Smooth muscle cell (in vitro differentiated cells): Measurements from ENCODE around the gene GALNT9. TPM values are rescaled to one million over a fixed set of nuclear protein-coding genes. Genes with fewer than 3 reads are reported as not detected.

Source experiments
- DNase-seq: peaks from one replicate; lab custom pipeline; 2025; ENCODE audit not compliant: unreplicated experiment; lab: John Stamatoyannopoulos, UW
- H2AFZ ChIP-seq: fragments of 200-600 bp; sonication (generic); 2 replicates; pipeline ENCODE4 v1.6.0; 2016; ENCODE audit warnings: antibody characterized with exemption, low read depth, mild to moderate bottlenecking
- H3F3A ChIP-seq: fragments of 200-600 bp; sonication (generic); 2 replicates; pipeline ENCODE4 v1.6.0; 2017; ENCODE audit warnings: antibody characterized with exemption, low read depth
- H3K27ac ChIP-seq: fragments of 200-600 bp; sonication (generic); 2 replicates; pipeline ENCODE4 v1.5.1; 2016; ENCODE audit warnings: low read depth, mild to moderate bottlenecking
- H3K27me3 ChIP-seq: fragments of 200-600 bp; sonication (generic); 2 replicates; pipeline ENCODE4 v1.6.1; 2016; ENCODE audit warnings: low read depth, mild to moderate bottlenecking
- H3K36me3 ChIP-seq: fragments of 200-600 bp; sonication (generic); 2 replicates; pipeline ENCODE4 v1.5.1; 2016; ENCODE audit warnings: low read depth
- H3K4me1 ChIP-seq: fragments of 200-600 bp; sonication (generic); 2 replicates; pipeline ENCODE4 v1.5.1; 2016; ENCODE audit warnings: low read depth
- H3K4me2 ChIP-seq: fragments of 200-600 bp; sonication (generic); 2 replicates; pipeline ENCODE4 v1.6.0; 2016; ENCODE audit warnings: mild to moderate bottlenecking
- H3K4me3 ChIP-seq: fragments of 200-600 bp; sonication (generic); 2 replicates; pipeline ENCODE4 v1.5.1; 2016; ENCODE audit warnings: mild to moderate bottlenecking
- H3K79me2 ChIP-seq: fragments of 200-600 bp; sonication (generic); 2 replicates; pipeline ENCODE4 v1.6.0; 2016; ENCODE audit warnings: low read depth, mild to moderate bottlenecking
- H3K9ac ChIP-seq: fragments of 200-600 bp; sonication (generic); 2 replicates; pipeline ENCODE4 v1.6.0; 2016; ENCODE audit warnings: low read depth
- H3K9me3 ChIP-seq: fragments of 200-600 bp; sonication (generic); replicated peaks from 2 replicates; pipeline ENCODE4 v1.5.1; 2016; ENCODE audit warnings: low read depth
- H4K20me1 ChIP-seq: fragments of 200-600 bp; sonication (generic); 2 replicates; pipeline ENCODE4 v1.6.0; 2016; ENCODE audit warnings: low read depth
- CTCF ChIP-seq: fragments of 200-600 bp; sonication (generic); IDR thresholded peaks from 2 replicates; pipeline ENCODE4 v1.5.1; 2017; ENCODE audit warnings: borderline replicate concordance, mild to moderate bottlenecking, antibody characterized with exemption; ENCODE audit not compliant: insufficient read depth, poor library complexity, severe bottlenecking
- WGBS: methylation state at CpG from one replicate; pipeline ENCODE4 v1.1.7; 2016; ENCODE audit warnings: low lambda C conversion rate; 5-methylcytosine and 5-hydroxymethylcytosine counted together
- polyA plus RNA-seq: library from polyadenylated mRNA; unstranded; fragments of >200 nt; fragmentation: Nextera tagmentation; extraction: Ambion mirVana; gene quantifications from 2 replicates; pipeline ENCODE4 v1.2.1, GENCODE V29; 2016
- total RNA-seq: library from RNA; depleted of rRNA; stranded (reverse); fragments of >200 nt; gene quantifications from 2 replicates; pipeline ENCODE4 v1.2.3, GENCODE V29; 2014

GALNT9 gene
- total and polyA plus RNA-seq, 2 experiments from 2014 or later: 1.1 TPM; not detected in 1

- no peaks in the 10 kb centered on the region for H3K79me2 ChIP-seq
- peaks cover 5% of the 10 kb centered on the region for H4K20me1 ChIP-seq
- peak; percentile 25 for DNase-seq
- no peak overlapping the region for H3K27ac ChIP-seq
- H3K27me3 ChIP-seq: no peaks in the 10 kb centered on the region
- peak overlapping the region; percentile 63 for H3K4me2 ChIP-seq
- H3F3A ChIP-seq: no peaks in the 10 kb centered on the region
- no peaks in the 10 kb centered on the region for H3K36me3 ChIP-seq
- H2AFZ ChIP-seq: no peak overlapping the region
- peak; percentile 93 for TF ChIP-seq CTCF
- no peak overlapping the region for H3K4me3 ChIP-seq
- no peaks in the 10 kb centered on the region for H3K9me3 ChIP-seq
- H3K4me1 ChIP-seq: no peaks in the 10 kb centered on the region
- WGBS: 37% methylated on average over 29 of the region's 41 CpGs
- H3K9ac ChIP-seq: no peak overlapping the region
Measured at GRCh38 chr12:132153501-132154340, 175.7 kb downstream of the GALNT9 start.

- H3K27ac ChIP-seq: no peak overlapping the region
- no peaks in the 10 kb centered on the region for H3K27me3 ChIP-seq
- no peak overlapping the region for H2AFZ ChIP-seq
- no peaks in the 10 kb centered on the region for H3K36me3 ChIP-seq
- H3K9ac ChIP-seq: no peak overlapping the region
- no peak overlapping the region for H3K4me2 ChIP-seq
- peaks cover 5% of the 10 kb centered on the region for H4K20me1 ChIP-seq
- no peaks in the 10 kb centered on the region for H3F3A ChIP-seq
- no peaks in the 10 kb centered on the region for H3K4me1 ChIP-seq
- no peak for TF ChIP-seq CTCF
- H3K9me3 ChIP-seq: no peaks in the 10 kb centered on the region
- DNase-seq: no peak
- no peak overlapping the region for H3K4me3 ChIP-seq
- no peaks in the 10 kb centered on the region for H3K79me2 ChIP-seq
- WGBS: 97% methylated on average over 14 of the region's 20 CpGs
Measured at GRCh38 chr12:132152953-132153352, 176.4 kb downstream of the GALNT9 start.

GRCh38 chr12:132152411-132152821 is 177.0 kb downstream of the GALNT9 start:
- H3K9me3 ChIP-seq: no peaks in the 10 kb centered on the region
- H3K4me2 ChIP-seq: no peak overlapping the region
- H3K27ac ChIP-seq: no peak overlapping the region
- no peak for TF ChIP-seq CTCF
- no peak for DNase-seq
- no peak overlapping the region for H3K9ac ChIP-seq
- H3K36me3 ChIP-seq: no peaks in the 10 kb centered on the region
- no peaks in the 10 kb centered on the region for H3F3A ChIP-seq
- no peaks in the 10 kb centered on the region for H3K79me2 ChIP-seq
- H3K4me3 ChIP-seq: no peak overlapping the region
- H3K4me1 ChIP-seq: no peaks in the 10 kb centered on the region
- H2AFZ ChIP-seq: no peak overlapping the region
- no peaks in the 10 kb centered on the region for H3K27me3 ChIP-seq
- peaks cover 5% of the 10 kb centered on the region for H4K20me1 ChIP-seq
- WGBS: 97% methylated on average over 9 of the region's 9 CpGs
